GM12878 (cell line): ENCODE data around the gene C9orf153. TPM values are rescaled to one million over a fixed set of nuclear protein-coding genes. Genes with fewer than 3 reads are reported as not detected.
A peak's percentile ranks its signal among the peaks of the same experiment; 100 is the strongest.

Experiments used
- ATAC-seq: fragments of 200-7000 bp; cut with Tn5 transposase; 3 replicates; pipeline ENCODE4 v1.9.1; 2020; ENCODE audit warnings: mild to moderate bottlenecking, moderate library complexity
- BruUV-seq: library from RNA; stranded (reverse); fragments of 400-500 nt; replicated peaks from 2 replicates; lab custom pipeline; 2021; lab: Mats Ljungman, UMichigan
- CTCF ChIA-PET: fragments of 300-600 bp; sonication (Branson Sonifier 250); formaldehyde crosslinking; extraction: SDS; loops from one replicate; lab custom pipeline; 2021; ENCODE audit warnings: inconsistent platforms; lab: Yijun Ruan, JAX
- POLR2A ChIA-PET: fragments of 350-600 bp; formaldehyde crosslinking; extraction: SDS; loops from one replicate; lab custom pipeline; 2021; ENCODE audit warnings: inconsistent platforms; lab: Charles Lee
- RAD21 ChIA-PET: fragments of 300-600 bp; sonication (Branson Sonifier 250); formaldehyde crosslinking; loops from one replicate; lab custom pipeline; 2023; ENCODE audit warnings: antibody characterized with exemption; ENCODE audit not compliant: unreplicated experiment; lab: Charles Lee
- SMC1A ChIA-PET: fragments of 300-600 bp; sonication (Branson Sonifier 250); formaldehyde crosslinking; loops from one replicate; lab custom pipeline; 2023; ENCODE audit not compliant: unreplicated experiment, uncharacterized antibody; lab: Charles Lee
- DNase-seq: peaks from one replicate; pipeline ENCODE4 v3.0.0-alpha.2; 2011; ENCODE audit warnings: low read depth, low spot score
- FAIRE-seq: peaks from 3 replicates; lab custom pipeline; 2011; peaks lifted over from hg19 to GRCh38; lab: Jason Lieb, UNC
- H2AFZ ChIP-seq: 2 replicates; pipeline ENCODE4 v1.6.0; 2011; ENCODE audit warnings: low read depth, low read length, control low read depth; ENCODE audit not compliant: control insufficient read depth
- H3K27ac ChIP-seq: 2 replicates; pipeline ENCODE4 v1.5.1; 2011; ENCODE audit warnings: control low read depth; ENCODE audit not compliant: control insufficient read depth, insufficient read depth
- H3K27me3 ChIP-seq, 2 experiments: replicated peaks in 1 of 2; 2 replicates each; pipeline versions ENCODE4 v1.6.0 to v1.6.1; 2011; ENCODE audit warnings: low read length in 1 of 2; ENCODE audit not compliant: control insufficient read depth in 2 of 2, insufficient read depth in 2 of 2
- H3K36me3 ChIP-seq, 2 experiments: 2 replicates each; pipeline ENCODE4 v1.5.1; 2011; ENCODE audit warnings: low read length in 1 of 2; ENCODE audit not compliant: control insufficient read depth in 2 of 2, insufficient read depth in 2 of 2
- H3K4me1 ChIP-seq: 2 replicates; pipeline ENCODE4 v1.6.1; 2011; ENCODE audit warnings: mild to moderate bottlenecking, low read length, moderate library complexity, mixed read lengths; ENCODE audit not compliant: control insufficient read depth, insufficient read depth
- H3K4me2 ChIP-seq: 2 replicates; pipeline ENCODE4 v1.6.0; 2011; ENCODE audit warnings: control low read depth; ENCODE audit not compliant: control insufficient read depth, insufficient read depth
- H3K4me3 ChIP-seq: fragments of 200-600 bp; sonication (generic); 2 replicates; pipeline ENCODE4 v1.5.1; 2016
- H3K79me2 ChIP-seq: 2 replicates; pipeline ENCODE4 v1.6.0; 2011; ENCODE audit warnings: low read length; ENCODE audit not compliant: control insufficient read depth, insufficient read depth
- H3K9ac ChIP-seq: 2 replicates; pipeline ENCODE4 v1.8.0; 2011; ENCODE audit warnings: low read length, control low read depth, mixed read lengths; ENCODE audit not compliant: control insufficient read depth, insufficient read depth
- H3K9me3 ChIP-seq: replicated peaks from 3 replicates; pipeline ENCODE4 v1.5.1; 2011; ENCODE audit warnings: mild to moderate bottlenecking, low read length; ENCODE audit not compliant: control insufficient read depth, insufficient read depth
- H4K20me1 ChIP-seq: 2 replicates; pipeline ENCODE4 v1.6.0; 2011; ENCODE audit not compliant: control insufficient read depth, insufficient read depth
- BACH1 ChIP-seq: fragments of 450-650 bp; IDR thresholded peaks from 2 replicates; pipeline ENCODE4 v1.6.1; 2017; ENCODE audit warnings: mild to moderate bottlenecking, borderline replicate concordance
- BHLHE40 ChIP-seq, 2 experiments: fragments of 450-650 bp in 1 of 2; IDR thresholded peaks; 2 replicates each; pipeline ENCODE4 v1.6.1; 2011 to 2017; ENCODE audit warnings: low read depth in 2 of 2, borderline replicate concordance in 1 of 2, improper control_type of control experiment in 1 of 2, low read length in 1 of 2, mild to moderate bottlenecking in 1 of 2
- CREM ChIP-seq: IDR thresholded peaks from 2 replicates; pipeline ENCODE4 v1.6.1; 2014; ENCODE audit warnings: antibody characterized with exemption, low read depth
- FOXK2 ChIP-seq: fragments of 450-650 bp; IDR thresholded peaks from 2 replicates; pipeline ENCODE4 v1.6.1; 2017; ENCODE audit warnings: mild to moderate bottlenecking, moderate library complexity
- MTA2 ChIP-seq: fragments of 450-650 bp; IDR thresholded peaks from 2 replicates; pipeline ENCODE4 v1.6.1; 2016; ENCODE audit warnings: low read depth, mild to moderate bottlenecking, moderate library complexity
- NR2C2 ChIP-seq: IDR thresholded peaks from 2 replicates; pipeline ENCODE4 v1.6.1; 2011; ENCODE audit warnings: borderline replicate concordance, low read depth; ENCODE audit not compliant: control insufficient read depth, insufficient read length
- PML ChIP-seq: IDR thresholded peaks from 2 replicates; pipeline ENCODE4 v1.6.1; 2012; ENCODE audit warnings: low read length, inconsistent platforms
- POLR2AphosphoS2 ChIP-seq: IDR thresholded peaks from 2 replicates; pipeline ENCODE4 v1.6.1; 2011; ENCODE audit warnings: low read depth, mild to moderate bottlenecking, low read length, improper control_type of control experiment, moderate library complexity
- RUNX3 ChIP-seq: IDR thresholded peaks from 2 replicates; pipeline ENCODE4 v1.6.1; 2012; ENCODE audit warnings: low read length, inconsistent platforms
- SIX5 ChIP-seq: IDR thresholded peaks from 2 replicates; pipeline ENCODE4 v1.6.1; 2011; ENCODE audit warnings: mild to moderate bottlenecking, low read depth, low read length, moderate library complexity; ENCODE audit not compliant: severe bottlenecking
- SREBF1 ChIP-seq: IDR thresholded peaks from 2 replicates; pipeline ENCODE4 v1.6.1; 2012; ENCODE audit warnings: mild to moderate bottlenecking, low read length
- TARDBP ChIP-seq: IDR thresholded peaks from 2 replicates; pipeline ENCODE4 v1.6.1; 2016; ENCODE audit warnings: borderline replicate concordance
- TCF7 ChIP-seq: IDR thresholded peaks from 2 replicates; pipeline ENCODE4 v1.6.1; 2014; ENCODE audit warnings: antibody characterized with exemption, borderline replicate concordance
- ZNF207 ChIP-seq: fragments of 450-650 bp; IDR thresholded peaks from 2 replicates; pipeline ENCODE4 v1.6.1; 2014; ENCODE audit warnings: antibody characterized with exemption, mild to moderate bottlenecking, borderline replicate concordance
- ZNF622 ChIP-seq: fragments of 450-650 bp; IDR thresholded peaks from 2 replicates; pipeline ENCODE4 v1.6.1; 2017; ENCODE audit warnings: mild to moderate bottlenecking, inconsistent platforms
- WGBS: methylation state at CpG from one replicate; pipeline ENCODE4 v1.1.6; 2016; ENCODE audit warnings: low lambda C conversion rate; ENCODE audit not compliant: insufficient replicate concordance, insufficient coverage; ENCODE audit errors: missing lambda C conversion rate; 5-methylcytosine and 5-hydroxymethylcytosine counted together
- in situ Hi-C: fragments of 300-500 bp; cut with MboI; formaldehyde crosslinking; loops from 9 replicates; pipeline ENCODE4 v1.14.3; 2018; ENCODE audit warnings: mixed read lengths
- intact Hi-C: fragments of 100-400 bp; cut with micrococcal nuclease; formaldehyde crosslinking; loops from one replicate; pipeline ENCODE4 v1.14.2; 2022; ENCODE audit not compliant: unreplicated experiment
- polyA plus RNA-seq, 11 experiments: library from polyadenylated mRNA; depleted of rRNA in 4 of 11; unstranded in 6 of 11; stranded (reverse) in 5 of 11; fragments of >200 nt; fragmentation: Nextera tagmentation in 4 of 11; fragmentation: Illumina TruSeq in 1 of 11; extraction: Ambion mirVana in 4 of 11; extraction: Trizol in 1 of 11; gene quantifications; 1 replicate in 1 of 11; 2 replicates in 10 of 11; pipeline versions ENCODE4 v1.2.1 to v1.2.3, GENCODE V29; 2011 to 2016; ENCODE audit warnings: inconsistent platforms in 2 of 11, missing spikeins in 2 of 11, low read depth in 1 of 11
- total RNA-seq, 4 experiments: library from RNA; depleted of rRNA in 3 of 4; stranded (reverse); fragments of >200 nt in 3 of 4; fragmentation: Illumina TruSeq in 1 of 4; extraction: Trizol in 1 of 4; gene quantifications; 2 replicates each; pipeline versions ENCODE4 v1.2.1 to v1.2.3, GENCODE V29; 2013 to 2021
- TF ChIP-seq, protein P1 (sequence below): IDR thresholded peaks from 2 replicates; pipeline ENCODE4 v1.6.1; 2011; ENCODE audit warnings: borderline replicate concordance, low read depth, mild to moderate bottlenecking, moderate library complexity, mixed read lengths, low read length; ENCODE audit not compliant: insufficient read depth; ENCODE audit errors: extremely low read length
- TF ChIP-seq, protein P2 (sequence below): fragments of 450-650 bp; IDR thresholded peaks from 2 replicates; pipeline ENCODE4 v1.6.1; 2016; ENCODE audit warnings: mild to moderate bottlenecking

The C9orf153 gene
- total and polyA plus RNA-seq, 10 of the 15 experiments (the other 5 are each of a cell fraction or from before 2014, with no cell fraction given) = 0.03 to 1.2 (median 0.18) TPM; not detected in 1

DNA sequence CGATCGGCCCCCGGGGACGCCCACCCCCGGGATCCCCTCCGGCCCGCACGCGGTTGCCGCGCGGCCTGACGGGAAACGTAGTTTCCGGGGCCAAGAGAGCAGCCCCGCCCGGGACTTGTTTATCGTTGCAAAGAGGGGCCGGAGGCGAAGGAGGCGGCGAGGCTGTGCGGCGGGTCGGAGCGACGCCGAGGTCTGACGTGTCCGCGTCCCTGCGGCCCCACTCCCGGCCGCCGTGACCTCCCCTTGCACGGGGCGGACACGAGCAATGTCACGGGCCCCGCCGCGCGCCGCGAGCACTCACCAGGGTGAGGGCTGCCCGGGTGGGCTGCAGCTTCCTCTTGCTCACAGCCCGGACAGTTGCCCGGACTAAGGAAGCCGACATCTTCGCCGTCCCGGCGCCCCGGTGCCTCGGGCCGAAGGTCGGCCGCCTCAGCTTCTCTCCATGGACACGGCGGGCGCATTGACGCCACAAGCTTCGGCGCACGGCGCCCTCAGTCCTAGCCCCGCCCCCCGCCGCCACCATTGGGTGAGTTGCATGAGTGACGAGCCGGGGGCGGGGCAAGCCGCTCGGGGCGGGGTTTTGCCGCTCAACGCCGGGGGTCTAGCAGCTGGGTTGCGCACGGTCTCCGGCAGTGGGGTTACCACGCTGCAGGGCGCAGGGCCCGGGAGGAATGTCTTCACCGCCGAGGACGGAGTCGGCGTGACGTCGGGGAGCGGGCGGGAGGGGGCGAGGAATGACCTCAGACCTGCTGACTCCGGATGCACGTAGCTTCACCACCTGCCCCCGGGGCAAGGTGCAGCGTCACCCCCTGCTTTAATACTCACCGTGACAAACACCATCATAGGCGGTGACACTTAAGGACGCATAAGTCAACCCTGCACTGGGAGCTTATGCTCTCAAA, 22.9 kb upstream of the C9orf153 start, which contains the start of gene ISCA1:
Gene ISCA1, minus strand, starts transcription at position 462 of the 902 bp plus-strand sequence. Its CDS starts 80 bp downstream, at position 382.
- WGBS = 1% methylated on average over 76 of the region's 101 CpGs
- ATAC-seq = peak; percentile 92
- H3K9me3 ChIP-seq = no peaks in the 10 kb centered on the region
- in situ Hi-C loops = loop anchor here (25.0 kb wide), 1 partner anchor 470 kb away; no protein-coding TSS in a partner anchor
- BruUV-seq = no TSS peak
- ChIA-PET POLR2A (interaction anchor here (0.6 to 1.3 kb wide), 4 partner anchors 20 to 270 kb away, joined by 4 to 7 read pairs (median 4); no protein-coding TSS in a partner anchor), CTCF (interaction anchor here (0.7 kb wide), 1 partner anchor 80 kb away, joined by 3 read pairs; no protein-coding TSS in a partner anchor), RAD21 (interaction anchor here (0.7 kb wide), 1 partner anchor 38 kb away, joined by 3 read pairs; no protein-coding TSS in a partner anchor), SMC1A (interaction anchor here (0.8 to 1.3 kb wide), 4 partner anchors 35 to 80 kb away, joined by 3 to 5 read pairs (median 4); no protein-coding TSS in a partner anchor)
- peak within 1 kb of the TSS; percentile 83 for H3K4me3 ChIP-seq
- DNase-seq = peak; percentile 50
- H3K36me3 ChIP-seq = peaks cover 0 to 5% of the 10 kb centered on the region in 2 experiments; a peak in 1 of 4 replicates
- H3K27me3 ChIP-seq = no peaks in the 10 kb centered on the region
- intact Hi-C loops = loop anchor here (2.0 kb wide), 1 partner anchor 68 kb away; no protein-coding TSS in a partner anchor
- peaks cover 20% of the 10 kb centered on the region for H3K79me2 ChIP-seq
- FAIRE-seq = no peak
- no peaks in the 10 kb centered on the region for H4K20me1 ChIP-seq
- H2AFZ ChIP-seq = peak within 1 kb of the TSS; percentile 95
- H3K4me1 ChIP-seq = peaks cover 5% of the 10 kb centered on the region; the same call in 1 of the 2 replicates
- H3K27ac ChIP-seq = peak within 1 kb of the TSS; percentile 74
- peak within 1 kb of the TSS; percentile 86 for H3K9ac ChIP-seq
- peak within 1 kb of the TSS; percentile 97 for H3K4me2 ChIP-seq
- TF ChIP-seq SREBF1 (no peak), BHLHE40 (IDR thresholded peaks at IDR 0.05; ENCODE audit: borderline replicate concordance in 1 of 2, low read depth in 2 of 2, low read length in 1 of 2) (peak; percentile 65 to 77; a peak in 3 of 4 replicates), RUNX3 (peak; percentile 22; the same call in 1 of the 2 replicates), POLR2AphosphoS2 (peak; percentile 84; the same call in 1 of the 2 replicates), ZNF207 (peak; percentile 92), NR2C2 (no peak), MTA2 (no peak), SIX5 (peak; percentile 74), ZNF622 (no peak), FOXK2 (peak; percentile 43; the same call in 1 of the 2 replicates), TCF7 (no peak), CREM (peak; percentile 87), PML (peak; percentile 69; the same call in 1 of the 2 replicates), TARDBP (peak; percentile 57; the same call in 1 of the 2 replicates), BACH1 (peak; percentile 33; the same call in 1 of the 2 replicates)
- TF ChIP-seq, protein P1, sequence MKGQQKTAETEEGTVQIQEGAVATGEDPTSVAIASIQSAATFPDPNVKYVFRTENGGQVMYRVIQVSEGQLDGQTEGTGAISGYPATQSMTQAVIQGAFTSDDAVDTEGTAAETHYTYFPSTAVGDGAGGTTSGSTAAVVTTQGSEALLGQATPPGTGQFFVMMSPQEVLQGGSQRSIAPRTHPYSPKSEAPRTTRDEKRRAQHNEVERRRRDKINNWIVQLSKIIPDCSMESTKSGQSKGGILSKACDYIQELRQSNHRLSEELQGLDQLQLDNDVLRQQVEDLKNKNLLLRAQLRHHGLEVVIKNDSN = peak; percentile 40
- TF ChIP-seq, protein P2, sequence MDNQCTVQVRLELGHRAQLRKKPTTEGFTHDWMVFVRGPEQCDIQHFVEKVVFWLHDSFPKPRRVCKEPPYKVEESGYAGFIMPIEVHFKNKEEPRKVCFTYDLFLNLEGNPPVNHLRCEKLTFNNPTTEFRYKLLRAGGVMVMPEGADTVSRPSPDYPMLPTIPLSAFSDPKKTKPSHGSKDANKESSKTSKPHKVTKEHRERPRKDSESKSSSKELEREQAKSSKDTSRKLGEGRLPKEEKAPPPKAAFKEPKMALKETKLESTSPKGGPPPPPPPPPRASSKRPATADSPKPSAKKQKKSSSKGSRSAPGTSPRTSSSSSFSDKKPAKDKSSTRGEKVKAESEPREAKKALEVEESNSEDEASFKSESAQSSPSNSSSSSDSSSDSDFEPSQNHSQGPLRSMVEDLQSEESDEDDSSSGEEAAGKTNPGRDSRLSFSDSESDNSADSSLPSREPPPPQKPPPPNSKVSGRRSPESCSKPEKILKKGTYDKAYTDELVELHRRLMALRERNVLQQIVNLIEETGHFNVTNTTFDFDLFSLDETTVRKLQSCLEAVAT = peak; percentile 83; the same call in 1 of the 2 replicates
